NCI-H82 (cell line): Measurements from ENCODE around the gene CADPS2.
"Not testable (repeated sequence)": the region's sequence is repeated elsewhere in the genome, so short reads cannot be mapped to it uniquely, and the experiment has no call there.

Experiments used
- DNase-seq: peaks from one replicate; lab custom pipeline; 2025; lab: John Stamatoyannopoulos, UW

The CADPS2 gene

DNA sequence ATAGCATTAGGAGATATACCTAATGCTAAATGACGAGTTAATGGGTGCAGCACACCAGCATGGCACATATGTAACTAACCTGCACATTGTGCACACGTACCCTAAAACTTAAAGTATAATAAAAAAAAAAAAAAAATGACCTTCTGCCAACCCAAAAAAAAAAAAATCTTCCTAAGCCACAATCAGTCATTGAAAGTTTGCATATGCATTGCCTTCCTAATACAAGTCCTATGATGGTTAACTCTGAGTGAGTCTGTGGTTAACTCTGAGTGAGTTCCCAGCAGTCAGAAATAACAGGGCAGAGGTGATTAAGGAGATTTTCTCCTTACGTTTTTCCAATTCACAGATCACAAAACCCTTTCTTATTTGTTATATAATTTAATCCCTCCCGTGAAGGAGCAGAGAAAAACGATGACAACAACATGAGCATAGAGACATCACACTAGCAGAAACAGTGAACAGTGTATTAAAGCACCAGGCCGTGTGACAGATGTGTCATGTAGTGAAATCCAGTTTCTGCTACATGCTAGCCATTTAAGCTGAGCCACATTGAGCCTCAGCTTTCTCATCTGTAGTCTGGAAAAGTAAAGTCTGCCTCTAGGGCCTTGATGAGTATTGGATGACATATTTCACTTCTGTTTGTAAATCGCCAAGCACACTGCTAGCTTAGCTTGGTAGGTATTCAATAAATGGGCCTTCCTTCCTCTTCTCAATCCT lies 176.2 kb downstream of the CADPS2 start:
- DNase-seq = peak; percentile 51

DNA sequence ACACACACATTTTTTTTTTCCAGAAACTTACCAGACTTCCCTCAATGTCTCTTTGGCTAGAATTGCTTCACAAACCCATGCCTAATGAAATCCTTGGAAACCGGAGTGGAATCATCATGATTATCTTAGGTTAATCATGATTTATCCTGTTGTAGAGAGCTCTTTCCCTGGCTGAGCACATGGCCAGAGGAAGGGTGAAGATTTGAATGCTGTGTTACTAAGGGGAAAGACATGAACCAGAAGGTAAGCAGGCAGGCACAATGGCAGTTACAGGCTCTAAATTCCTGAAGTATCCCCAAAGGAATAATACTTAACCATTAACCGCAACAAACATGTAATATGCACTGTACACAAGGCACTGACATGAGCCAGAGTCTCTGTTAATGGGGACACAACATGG lies 179.4 kb downstream of the CADPS2 start:
- peak; percentile 39 for DNase-seq

- DNase-seq = no peak
Measured at GRCh38 chr7:122702872-122703510, 183.3 kb downstream of the CADPS2 start, which contains the start of gene RNF148. RNF148 (minus strand) TSS chr7:122702922; CDS start chr7:122702750, 172 bp downstream.

GRCh38 chr7:122699017-122699416 lies 187.2 kb downstream of the CADPS2 start, which contains the start of gene RNF133:
RNF133 (minus strand) TSS chr7:122699117; CDS start chr7:122698918, 199 bp downstream.
- DNase-seq = no peak

DNA sequence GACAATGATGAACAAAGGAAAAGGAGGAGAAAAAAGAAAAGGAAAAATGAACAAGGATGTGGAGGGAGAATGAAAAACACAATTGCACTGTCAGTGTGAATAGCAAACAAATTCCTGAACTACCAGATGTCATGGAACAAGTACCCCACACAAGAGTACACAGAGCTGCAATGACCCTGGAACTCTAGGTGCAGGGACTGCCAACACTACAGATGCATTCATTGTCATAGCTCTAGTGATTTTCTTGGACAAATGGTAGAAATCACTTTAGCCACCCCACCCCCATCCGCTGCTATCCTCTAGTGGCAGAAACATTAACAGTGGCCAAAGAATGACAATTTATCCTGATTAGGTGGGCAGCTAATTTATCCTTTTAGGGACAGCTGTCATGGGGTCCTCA lies 190.4 kb downstream of the CADPS2 start:
- DNase-seq = peak; percentile 45

- peak; percentile 73 for DNase-seq
Measured at GRCh38 chr7:122694697-122695096, 191.6 kb downstream of the CADPS2 start.

GRCh38 chr7:122692769-122693309 lies 193.4 kb downstream of the CADPS2 start:
- peak; percentile 16 for DNase-seq

DNA sequence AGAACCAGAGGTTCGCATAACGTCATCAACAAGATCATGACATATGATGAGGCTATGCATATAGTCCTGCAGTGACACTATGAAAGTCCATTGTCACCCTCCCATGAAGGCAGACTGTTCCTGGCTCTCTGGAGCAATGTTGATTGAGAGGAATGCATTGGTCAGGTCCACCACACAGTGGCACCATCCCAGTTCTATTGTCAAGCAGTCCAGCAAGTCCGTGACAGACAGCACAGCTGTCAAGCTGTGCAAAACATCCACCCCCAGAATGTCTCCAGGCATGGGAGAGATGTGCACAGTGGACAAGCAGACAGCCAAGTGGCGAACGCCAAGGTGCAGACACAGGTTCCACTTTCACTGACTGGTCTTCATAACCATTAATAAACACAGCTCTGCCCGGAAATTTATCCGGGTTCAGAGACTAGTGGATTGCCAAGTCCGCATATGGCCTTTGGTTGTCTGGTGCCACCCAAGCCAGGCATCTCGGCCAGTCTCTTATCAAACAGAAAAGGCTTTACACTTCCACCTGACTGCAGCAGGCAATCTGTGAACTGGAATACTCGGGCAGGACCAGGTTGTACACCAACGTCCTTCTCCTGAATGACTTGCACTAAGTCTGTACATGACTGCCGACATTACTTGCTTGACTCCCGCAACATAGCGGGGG lies 194.6 kb downstream of the CADPS2 start:
- no peak for DNase-seq

- no peak for DNase-seq
Measured at GRCh38 chr7:122689346-122690109, 196.7 kb downstream of the CADPS2 start.

DNA sequence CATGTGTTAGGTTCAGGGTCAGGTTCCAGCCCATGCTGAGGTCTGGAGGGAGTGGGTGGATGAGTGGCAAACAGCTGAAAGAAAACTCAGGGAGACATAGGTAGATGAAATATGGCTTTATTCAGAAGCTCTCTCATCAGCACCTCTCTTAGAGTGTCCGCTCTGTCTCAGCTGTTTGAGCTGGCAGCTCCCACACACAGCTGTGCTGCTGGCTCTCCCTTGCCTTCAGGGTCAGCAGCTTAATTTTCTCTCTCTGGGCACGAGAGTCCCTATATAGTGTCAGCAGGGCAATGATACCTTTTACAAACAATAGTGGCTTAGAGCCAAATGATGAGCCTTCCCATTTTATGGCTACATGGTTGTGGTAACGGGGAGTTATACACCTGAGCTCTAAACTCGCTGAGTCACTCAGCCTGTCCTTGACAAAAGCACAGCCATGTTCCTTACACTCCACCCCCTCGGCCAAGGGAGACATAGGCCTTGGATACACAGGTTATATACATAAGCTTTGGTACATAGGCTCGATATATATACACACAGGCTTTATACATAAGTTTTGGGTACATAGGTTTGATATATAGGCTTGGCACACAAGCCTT lies 197.8 kb downstream of the CADPS2 start:
- DNase-seq = no peak

- no peak for DNase-seq
Measured at GRCh38 chr7:122686360-122686878, 199.8 kb downstream of the CADPS2 start.

- DNase-seq = peak; percentile 18
Measured at GRCh38 chr7:122684504-122684903, 201.8 kb downstream of the CADPS2 start.

GRCh38 chr7:122682815-122683550 lies 203.3 kb downstream of the CADPS2 start:
- DNase-seq = no peak

- not testable (repeated sequence) for DNase-seq
Measured at GRCh38 chr7:122681186-122681585, 205.1 kb downstream of the CADPS2 start.

- DNase-seq = no peak
Measured at GRCh38 chr7:122679813-122680212, 206.4 kb downstream of the CADPS2 start.

DNA sequence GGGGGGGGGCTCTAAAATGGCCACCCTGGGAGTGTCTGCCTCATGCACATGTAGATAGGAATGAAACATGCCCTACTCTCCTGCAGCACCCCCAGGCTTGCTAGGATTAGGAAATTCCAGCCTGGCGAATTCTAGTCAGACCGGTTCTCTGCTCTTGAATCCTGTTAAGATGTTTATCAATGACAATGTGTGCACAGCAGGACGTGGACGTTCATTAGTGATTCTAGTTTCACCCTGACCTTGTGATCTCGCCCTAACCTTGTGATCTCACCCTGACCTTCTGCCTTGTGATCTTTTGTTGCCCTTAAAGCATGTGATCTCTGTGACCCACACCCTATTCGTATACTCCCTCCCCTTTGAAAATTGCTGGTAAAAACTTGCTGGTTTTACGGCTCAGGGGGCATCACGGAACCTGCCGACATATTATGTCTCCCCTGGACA lies 207.0 kb downstream of the CADPS2 start:
- DNase-seq = peak; percentile 16

DNA sequence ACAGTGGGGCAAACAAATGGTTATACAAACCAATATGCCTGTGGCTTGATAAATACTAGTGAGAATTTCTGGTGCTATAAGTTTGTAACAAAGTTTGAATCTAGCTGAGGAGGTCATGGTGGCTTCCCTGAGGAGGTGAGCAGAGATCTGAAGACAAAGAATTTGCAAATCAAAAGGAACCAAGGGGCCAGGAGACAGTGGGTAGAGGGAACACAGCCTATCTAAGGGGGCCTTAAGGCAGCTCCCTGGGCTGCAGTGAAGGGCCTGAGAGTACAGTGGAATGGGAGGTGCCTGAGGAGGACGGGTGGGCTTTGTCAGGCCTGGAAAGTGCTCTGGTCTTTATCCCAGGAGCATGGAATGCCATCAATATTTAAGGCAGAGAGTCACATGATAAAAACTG lies 209.1 kb downstream of the CADPS2 start:
- no peak for DNase-seq

DNA sequence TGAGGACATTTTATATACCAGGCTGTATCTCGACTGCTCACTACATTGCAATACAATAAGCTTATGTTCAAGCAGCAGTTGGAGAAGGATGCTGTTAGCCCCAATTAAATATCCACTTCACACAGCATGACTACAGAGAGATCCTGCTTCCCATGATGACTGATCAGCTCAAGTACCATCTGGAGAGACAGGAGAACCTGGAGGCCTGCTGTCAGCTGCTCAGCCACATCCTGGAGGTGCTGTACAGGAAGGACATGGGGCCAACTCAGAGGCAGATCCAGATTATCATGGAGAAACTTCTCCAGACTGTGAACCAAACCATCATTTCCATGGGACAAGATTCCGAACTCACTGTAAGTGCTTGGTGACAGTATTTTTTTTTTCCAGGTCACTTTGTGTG lies 209.8 kb downstream of the CADPS2 start:
- peak; percentile 37 for DNase-seq

DNA sequence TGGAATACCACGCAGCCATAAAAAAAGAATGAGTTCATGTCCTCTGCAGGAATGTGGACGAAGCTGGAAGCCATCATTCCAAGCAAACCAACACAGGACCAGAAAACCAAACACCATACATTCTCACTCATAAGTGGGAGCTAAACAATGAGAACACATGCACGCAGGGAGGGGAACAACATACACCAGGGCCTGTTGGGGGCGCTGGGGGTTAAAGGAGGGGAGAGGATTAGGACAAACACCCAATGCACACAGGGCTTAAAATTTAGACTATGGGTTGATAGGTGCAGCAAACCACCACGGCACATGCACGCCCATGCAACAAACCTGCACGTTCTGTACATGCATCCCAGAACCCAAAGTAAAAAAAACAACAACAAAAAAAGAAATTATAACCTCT lies 210.6 kb downstream of the CADPS2 start:
- peak; percentile 13 for DNase-seq

DNA sequence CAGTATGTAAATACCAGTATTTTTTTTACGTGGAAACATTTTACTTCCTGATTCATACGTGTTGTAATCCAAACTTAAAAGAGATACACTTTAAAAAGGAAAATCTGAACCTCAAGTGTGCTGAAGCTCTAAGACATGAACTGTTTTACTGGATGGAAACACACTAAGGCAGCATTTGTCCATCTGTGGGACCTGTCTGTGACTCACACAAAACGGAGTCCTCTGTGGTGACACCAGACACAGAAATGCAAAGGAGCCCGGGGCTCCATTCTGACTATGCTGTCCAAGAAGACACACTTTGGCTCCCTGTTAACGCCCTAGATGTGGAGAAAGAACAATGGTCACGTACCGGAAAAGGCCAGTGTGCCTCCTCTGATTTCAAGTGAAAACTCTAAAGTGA lies 211.2 kb downstream of the CADPS2 start:
- DNase-seq = no peak
